ENCODE data around the gene PRKAG2. TPM values are rescaled to one million over a fixed set of nuclear protein-coding genes. Genes with fewer than 3 reads are reported as not detected.

Gene PRKAG2
- total and polyA plus RNA-seq, 2 of the 8 experiments (the other 6 are each of a cell fraction or from before 2014, with no cell fraction given): 7.5 to 18.1 TPM

- no peak for TF ChIP-seq CREB1 (IDR thresholded peaks at IDR 0.05)
- TF ChIP-seq NANOG (IDR thresholded peaks at IDR 0.05; ENCODE audit: insufficient read depth, low read depth, low read length, poor library complexity, severe bottlenecking): no peak
- TF ChIP-seq ATF2 (IDR thresholded peaks at IDR 0.05; ENCODE audit: low read length): no peak
- TF ChIP-seq CTCF (IDR thresholded peaks at IDR 0.05; ENCODE audit: control extremely low read depth in 1 of 3, insufficient read depth in 1 of 3, low read depth in 1 of 3, low read length in 3 of 3): no peak
- no peak for TF ChIP-seq POLR2A (IDR thresholded peaks at IDR 0.05; ENCODE audit: control extremely low read depth in 1 of 2, low read depth in 2 of 2, low read length in 2 of 2)
- no peak for TF ChIP-seq JUN (IDR thresholded peaks at IDR 0.05; ENCODE audit: low read depth, low read length)
- TF ChIP-seq HDAC2 (IDR thresholded peaks at IDR 0.05; ENCODE audit: borderline replicate concordance in 1 of 2, low read depth in 2 of 2, low read length in 2 of 2): no peak
- no peak for TF ChIP-seq E2F6 (IDR thresholded peaks at IDR 0.05)
- no peak for TF ChIP-seq NRF1 (IDR thresholded peaks at IDR 0.05; ENCODE audit: low read depth, low read length)
- TF ChIP-seq PHF8 (conservative IDR thresholded peaks at IDR 0.05; ENCODE audit: low read depth, low read length): no peak
- no peak for TF ChIP-seq RXRA (IDR thresholded peaks at IDR 0.05; ENCODE audit: insufficient read depth, low read depth, low read length)
- TF ChIP-seq RBBP5 (IDR thresholded peaks at IDR 0.05; ENCODE audit: borderline replicate concordance, low read depth, low read length): no peak
Observed at GRCh38 chr7:151785681-151785965, 91.3 kb downstream of the PRKAG2 start (continued).

All from H1 (cell line).